Tracheal epithelial cell (primary cell): ENCODE data around the gene DNAJC28. TPM values are rescaled to one million over a fixed set of nuclear protein-coding genes. Genes with fewer than 3 reads are reported as not detected.

Experiments used
- total RNA-seq: library from RNA; depleted of rRNA; stranded (reverse); fragments of >200 nt; gene quantifications from 2 replicates; pipeline ENCODE4 v1.2.1, GENCODE V29; 2014

Gene DNAJC28
- 0.85 and 1.4 TPM in 2 replicates for total RNA-seq

GRCh38 chr21:33491373-33492102 lies at the start of gene DNAJC28:
Gene DNAJC28 (minus strand): TSS chr21:33491716. CDS start chr21:33489393, 2,323 bp downstream.

DNA sequence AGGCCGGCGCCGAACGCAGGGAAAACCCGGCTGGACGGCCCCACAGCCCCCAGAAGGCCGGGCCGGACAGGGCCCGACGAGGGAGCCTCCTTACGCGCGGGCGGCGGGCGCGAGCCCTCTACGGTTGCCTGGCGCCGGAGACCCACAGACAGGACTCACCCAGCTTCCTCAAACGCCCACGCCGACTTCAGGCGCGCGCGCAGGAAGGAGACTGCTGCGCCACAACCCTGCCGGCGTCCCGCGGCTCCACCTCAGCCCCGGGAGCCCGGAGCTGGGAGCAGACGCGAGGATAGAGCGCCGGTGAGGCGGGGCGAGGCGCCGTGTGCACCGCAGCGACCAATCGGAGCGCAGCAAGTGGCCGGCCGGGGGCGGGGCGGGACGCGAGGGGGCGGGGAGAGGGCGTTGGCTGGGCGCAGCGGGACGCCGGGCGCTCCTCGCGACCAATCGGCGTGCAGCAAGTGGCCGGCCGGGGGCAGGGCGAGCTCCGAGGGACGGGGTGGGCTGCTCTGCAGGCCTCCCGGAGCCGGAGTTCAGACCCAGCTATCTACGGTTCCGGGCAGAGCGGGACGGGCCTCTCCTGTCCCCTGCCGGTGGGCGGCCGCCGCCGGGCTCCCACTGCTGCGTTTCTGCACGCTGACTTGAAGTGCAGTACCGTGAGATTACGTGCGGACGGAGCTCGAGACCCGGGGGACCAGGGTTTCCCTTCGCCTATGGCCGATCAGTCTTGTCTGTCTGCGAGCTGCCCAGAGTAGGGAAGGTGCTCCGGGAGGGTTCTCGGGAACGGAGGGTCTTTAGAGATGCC lies 11.6 kb downstream of the DNAJC28 start, which contains the start of gene TMEM50B:
TSS of gene TMEM50B (minus strand) at position 296 of the 802 bp plus-strand sequence. CDS start 11,089 bp downstream, outside the sequence.

Other genes starting within 250 kb of the DNAJC28 start
- gene IL10RB, start 225.3 kb downstream of the DNAJC28 start, total RNA-seq: 29.6 and 31.1 TPM in 2 replicates
- 10.1 and 11.1 TPM in 2 replicates for gene IFNAR1, start 166.7 kb downstream of the DNAJC28 start, total RNA-seq
- 72.7 and 117 TPM in 2 replicates for gene IFNGR2, start 88.3 kb downstream of the DNAJC28 start, total RNA-seq
- gene TMEM50B, start 11.7 kb downstream of the DNAJC28 start, total RNA-seq: 16.1 and 20.7 TPM in 2 replicates
- 91.6 and 108 TPM in 2 replicates for gene GART, start 50.4 kb upstream of the DNAJC28 start, total RNA-seq
- 120 and 141 TPM in 2 replicates for gene SON, start 51.3 kb upstream of the DNAJC28 start, total RNA-seq
- 4.0 and 10.8 TPM in 2 replicates for gene DONSON, start 97.0 kb upstream of the DNAJC28 start, total RNA-seq
- gene CRYZL1, start 150.0 kb upstream of the DNAJC28 start, total RNA-seq: 10.8 and 15.1 TPM in 2 replicates
- gene ITSN1, start 150.8 kb upstream of the DNAJC28 start, total RNA-seq: 12.5 and 15.8 TPM in 2 replicates